WTC11 (cell line): ENCODE results near the gene P2RX3. TPM values are rescaled to one million over a fixed set of nuclear protein-coding genes. Genes with fewer than 3 reads are reported as not detected.

Source experiments
- ATAC-seq: fragments of 200-7000 bp; cut with Tn5 transposase; 2 replicates; pipeline ENCODE4 v1.10.0; 2021; ENCODE audit warnings: mild to moderate bottlenecking, moderate library complexity
- CTCF ChIA-PET: fragments of 300-600 bp; sonication (Branson Sonifier 250); formaldehyde crosslinking; loops from one replicate; lab custom pipeline; 2021; ENCODE audit warnings: antibody characterized with exemption; lab: Charles Lee
- POLR2A ChIA-PET: fragments of 350-600 bp; sonication (Branson Sonifier 250); formaldehyde crosslinking; loops from one replicate; lab custom pipeline; 2021; ENCODE audit warnings: antibody characterized with exemption; lab: Charles Lee
- DNase-seq: peaks from one replicate; pipeline ENCODE4 v3.0.0; 2021; ENCODE audit warnings: low spot score
- H3K27ac Mint-ChIP-seq: 2 replicates; pipeline ENCODE4 v1.8.0; 2021; ENCODE audit warnings: mixed read lengths
- H3K27me3 Mint-ChIP-seq: 2 replicates; pipeline ENCODE4 v1.8.0; 2021; ENCODE audit warnings: low read depth, mild to moderate bottlenecking, moderate library complexity, mixed read lengths
- H3K36me3 Mint-ChIP-seq: 2 replicates; pipeline ENCODE4 v1.8.0; 2021; ENCODE audit warnings: mixed read lengths
- H3K4me1 Mint-ChIP-seq: 2 replicates; pipeline ENCODE4 v1.8.0; 2022; ENCODE audit warnings: mixed read lengths
- H3K4me3 Mint-ChIP-seq: 2 replicates; pipeline ENCODE4 v1.8.0; 2021; ENCODE audit warnings: mild to moderate bottlenecking, moderate library complexity, mixed read lengths
- H3K9me3 Mint-ChIP-seq: 2 replicates; pipeline ENCODE4 v1.8.0; 2021; ENCODE audit warnings: mixed read lengths
- ELF4 ChIP-seq: sonication (generic); formaldehyde crosslinking; IDR thresholded peaks from 2 replicates; pipeline ENCODE4 v1.8.1; 2022; ENCODE audit warnings: low read depth, mild to moderate bottlenecking, moderate library complexity, missing genetic modification reagents
- EMX1 ChIP-seq: fragments of 250-450 bp; sonication (Bioruptor Pico); IDR thresholded peaks from 2 replicates; pipeline ENCODE4 v1.8.0; 2021; ENCODE audit warnings: mild to moderate bottlenecking
- ETV6 ChIP-seq: sonication (generic); formaldehyde crosslinking; IDR thresholded peaks from 2 replicates; pipeline ENCODE4 v1.8.1; 2022; ENCODE audit warnings: mild to moderate bottlenecking, missing genetic modification reagents
- FOXK1 ChIP-seq: sonication (generic); formaldehyde crosslinking; IDR thresholded peaks from 2 replicates; pipeline ENCODE4 v1.8.0; 2022; ENCODE audit warnings: mild to moderate bottlenecking, moderate library complexity, missing genetic modification reagents
- GABPB1 ChIP-seq: sonication (generic); formaldehyde crosslinking; IDR thresholded peaks from 2 replicates; pipeline ENCODE4 v1.8.1; 2023; ENCODE audit warnings: mild to moderate bottlenecking, missing genetic modification reagents
- IRF2 ChIP-seq: sonication (generic); formaldehyde crosslinking; IDR thresholded peaks from 2 replicates; pipeline ENCODE4 v1.8.0; 2022; ENCODE audit warnings: low read depth, missing genetic modification reagents, borderline replicate concordance
- NR2C2 ChIP-seq: sonication (generic); formaldehyde crosslinking; IDR thresholded peaks from 2 replicates; pipeline ENCODE4 v1.8.0; 2022; ENCODE audit warnings: mild to moderate bottlenecking, missing genetic modification reagents
- OVOL2 ChIP-seq: fragments of 250-450 bp; sonication (Bioruptor Pico); IDR thresholded peaks from 2 replicates; pipeline ENCODE4 v1.9.0; 2021; ENCODE audit warnings: mild to moderate bottlenecking, borderline replicate concordance
- SOX15 ChIP-seq: fragments of 250-450 bp; sonication (Bioruptor Pico); IDR thresholded peaks from 2 replicates; pipeline ENCODE4 v1.9.0; 2021; ENCODE audit warnings: mild to moderate bottlenecking
- SP1 ChIP-seq: sonication (generic); formaldehyde crosslinking; conservative IDR thresholded peaks from 2 replicates; pipeline ENCODE4 v1.8.1; 2022; ENCODE audit warnings: missing genetic modification reagents
- TEAD1 ChIP-seq: sonication (generic); formaldehyde crosslinking; IDR thresholded peaks from 2 replicates; pipeline ENCODE4 v1.8.0; 2022; ENCODE audit warnings: mild to moderate bottlenecking, missing genetic modification reagents
- ZNF219 ChIP-seq: sonication (generic); formaldehyde crosslinking; IDR thresholded peaks from 2 replicates; pipeline ENCODE4 v1.8.0; 2023; ENCODE audit warnings: missing genetic modification reagents, mild to moderate bottlenecking, borderline replicate concordance
- ZNF396 ChIP-seq: fragments of 250-450 bp; sonication (Bioruptor Pico); IDR thresholded peaks from 2 replicates; pipeline ENCODE4 v1.8.0; 2021; ENCODE audit warnings: mild to moderate bottlenecking, moderate library complexity, borderline replicate concordance
- total RNA-seq: library from RNA; stranded (reverse); gene quantifications from 3 replicates; pipeline ENCODE4 v1.2.3, GENCODE V29; 2021
- TF ChIP-seq, protein P1 (sequence below): sonication (generic); formaldehyde crosslinking; IDR thresholded peaks from 2 replicates; pipeline ENCODE4 v1.8.0; 2023; ENCODE audit warnings: missing genetic modification reagents, mild to moderate bottlenecking, borderline replicate concordance
- TF ChIP-seq, protein P2 (sequence below): sonication (generic); formaldehyde crosslinking; IDR thresholded peaks from 2 replicates; pipeline ENCODE4 v1.8.1; 2023; ENCODE audit warnings: mild to moderate bottlenecking, missing genetic modification reagents, moderate library complexity
- TF ChIP-seq, protein P3 (sequence below): sonication (generic); formaldehyde crosslinking; IDR thresholded peaks from 2 replicates; pipeline ENCODE4 v1.8.1; 2022; ENCODE audit warnings: low read depth, missing genetic modification reagents, borderline replicate concordance
- TF ChIP-seq, protein P4 (sequence below): sonication (generic); formaldehyde crosslinking; IDR thresholded peaks from 2 replicates; pipeline ENCODE4 v1.8.1; 2022; ENCODE audit warnings: mild to moderate bottlenecking, missing genetic modification reagents, moderate library complexity, borderline replicate concordance
- TF ChIP-seq, protein P5 (sequence below): sonication (generic); formaldehyde crosslinking; IDR thresholded peaks from 2 replicates; pipeline ENCODE4 v1.8.0; 2022; ENCODE audit warnings: mild to moderate bottlenecking, missing genetic modification reagents
- TF ChIP-seq, protein P6 (sequence below): sonication (generic); formaldehyde crosslinking; IDR thresholded peaks from 2 replicates; pipeline ENCODE4 v1.8.1; 2023; ENCODE audit warnings: mild to moderate bottlenecking, missing genetic modification reagents

Gene P2RX3
- total RNA-seq, 1 experiment from 2014 or later = 0.26 TPM

DNA sequence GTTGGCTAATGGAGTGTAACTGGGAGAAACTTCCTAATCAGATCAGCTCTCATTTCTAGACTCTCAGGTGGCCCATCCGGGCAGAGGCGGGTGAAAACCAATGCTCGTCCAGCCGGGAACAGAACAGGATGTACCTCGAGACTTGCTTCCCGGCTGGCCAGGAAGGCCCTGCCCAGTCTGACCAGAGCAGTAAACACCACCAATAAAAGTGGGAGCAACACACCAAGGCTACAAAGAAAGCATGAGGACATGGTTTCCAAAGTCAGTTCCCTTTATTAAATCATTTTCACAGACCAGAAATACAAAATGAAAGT lies 12.5 kb upstream of the P2RX3 start:
- CTCF ChIA-PET = interaction anchor here (0.9 to 3.7 kb wide), 10 partner anchors 10 to 319 kb away, joined by 3 to 20 read pairs (median 6); partner anchors contain the start of genes P2RX3 and SSRP1
- ATAC-seq (no peak), DNase-seq (no peak)
- H3K4me1 Mint-ChIP-seq = peaks cover 48% of the 10 kb centered on the region
- peaks cover 54% of the 10 kb centered on the region for H3K36me3 Mint-ChIP-seq
- no peaks in the 10 kb centered on the region for H3K27me3 Mint-ChIP-seq
- peak overlapping the region; percentile 85 for H3K4me3 Mint-ChIP-seq
- no peaks in the 10 kb centered on the region for H3K9me3 Mint-ChIP-seq
- TF ChIP-seq NR2C2 (no peak), OVOL2 (CRISPR knock-in tag) (no peak)
- TF ChIP-seq, protein P1, sequence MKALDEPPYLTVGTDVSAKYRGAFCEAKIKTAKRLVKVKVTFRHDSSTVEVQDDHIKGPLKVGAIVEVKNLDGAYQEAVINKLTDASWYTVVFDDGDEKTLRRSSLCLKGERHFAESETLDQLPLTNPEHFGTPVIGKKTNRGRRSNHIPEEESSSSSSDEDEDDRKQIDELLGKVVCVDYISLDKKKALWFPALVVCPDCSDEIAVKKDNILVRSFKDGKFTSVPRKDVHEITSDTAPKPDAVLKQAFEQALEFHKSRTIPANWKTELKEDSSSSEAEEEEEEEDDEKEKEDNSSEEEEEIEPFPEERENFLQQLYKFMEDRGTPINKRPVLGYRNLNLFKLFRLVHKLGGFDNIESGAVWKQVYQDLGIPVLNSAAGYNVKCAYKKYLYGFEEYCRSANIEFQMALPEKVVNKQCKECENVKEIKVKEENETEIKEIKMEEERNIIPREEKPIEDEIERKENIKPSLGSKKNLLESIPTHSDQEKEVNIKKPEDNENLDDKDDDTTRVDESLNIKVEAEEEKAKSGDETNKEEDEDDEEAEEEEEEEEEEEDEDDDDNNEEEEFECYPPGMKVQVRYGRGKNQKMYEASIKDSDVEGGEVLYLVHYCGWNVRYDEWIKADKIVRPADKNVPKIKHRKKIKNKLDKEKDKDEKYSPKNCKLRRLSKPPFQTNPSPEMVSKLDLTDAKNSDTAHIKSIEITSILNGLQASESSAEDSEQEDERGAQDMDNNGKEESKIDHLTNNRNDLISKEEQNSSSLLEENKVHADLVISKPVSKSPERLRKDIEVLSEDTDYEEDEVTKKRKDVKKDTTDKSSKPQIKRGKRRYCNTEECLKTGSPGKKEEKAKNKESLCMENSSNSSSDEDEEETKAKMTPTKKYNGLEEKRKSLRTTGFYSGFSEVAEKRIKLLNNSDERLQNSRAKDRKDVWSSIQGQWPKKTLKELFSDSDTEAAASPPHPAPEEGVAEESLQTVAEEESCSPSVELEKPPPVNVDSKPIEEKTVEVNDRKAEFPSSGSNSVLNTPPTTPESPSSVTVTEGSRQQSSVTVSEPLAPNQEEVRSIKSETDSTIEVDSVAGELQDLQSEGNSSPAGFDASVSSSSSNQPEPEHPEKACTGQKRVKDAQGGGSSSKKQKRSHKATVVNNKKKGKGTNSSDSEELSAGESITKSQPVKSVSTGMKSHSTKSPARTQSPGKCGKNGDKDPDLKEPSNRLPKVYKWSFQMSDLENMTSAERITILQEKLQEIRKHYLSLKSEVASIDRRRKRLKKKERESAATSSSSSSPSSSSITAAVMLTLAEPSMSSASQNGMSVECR (CRISPR knock-in tag) = no peak
- TF ChIP-seq, protein P2, sequence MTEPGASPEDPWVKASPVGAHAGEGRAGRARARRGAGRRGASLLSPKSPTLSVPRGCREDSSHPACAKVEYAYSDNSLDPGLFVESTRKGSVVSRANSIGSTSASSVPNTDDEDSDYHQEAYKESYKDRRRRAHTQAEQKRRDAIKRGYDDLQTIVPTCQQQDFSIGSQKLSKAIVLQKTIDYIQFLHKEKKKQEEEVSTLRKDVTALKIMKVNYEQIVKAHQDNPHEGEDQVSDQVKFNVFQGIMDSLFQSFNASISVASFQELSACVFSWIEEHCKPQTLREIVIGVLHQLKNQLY = no peak
- TF ChIP-seq, all 79 proteins: peak for 0
- H3K27ac Mint-ChIP-seq = peak overlapping the region; percentile 100
- POLR2A ChIA-PET = interaction anchor here (0.6 to 2.9 kb wide), 6 partner anchors 10 to 76 kb away, joined by 3 to 29 read pairs (median 10); partner anchors contain the start of gene SSRP1

DNA sequence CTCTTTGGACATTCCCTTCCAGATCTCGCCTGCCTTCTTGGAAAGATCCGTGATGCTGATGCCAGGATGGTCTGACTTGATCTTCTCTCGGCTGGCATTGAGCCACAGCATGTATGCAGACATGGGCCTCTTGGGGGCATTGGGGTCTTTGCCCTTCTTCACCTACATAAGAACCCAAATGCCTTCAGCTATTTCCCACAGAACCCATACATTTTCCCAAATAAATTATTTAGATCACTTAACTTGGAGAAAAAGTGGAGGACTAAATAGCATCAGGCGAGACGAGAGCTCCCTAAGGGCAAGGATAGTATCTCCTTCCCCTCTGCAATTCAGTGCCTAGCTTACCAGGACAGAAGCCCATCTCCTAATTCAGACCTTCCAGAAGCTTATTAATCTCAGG lies 10.4 kb upstream of the P2RX3 start:
- H3K4me3 Mint-ChIP-seq = no peak overlapping the region
- ChIA-PET CTCF (interaction anchor here (0.6 kb wide), 1 partner anchor 52 kb away, joined by 3 read pairs; no protein-coding TSS in a partner anchor), POLR2A (interaction anchor here (0.6 kb wide), 1 partner anchor 34 kb away, joined by 8 read pairs; no protein-coding TSS in a partner anchor)
- H3K36me3 Mint-ChIP-seq = peaks cover 68% of the 10 kb centered on the region
- H3K27ac Mint-ChIP-seq = peak overlapping the region; percentile 32; the same call in 1 of the 2 replicates
- TF ChIP-seq, protein P3, sequence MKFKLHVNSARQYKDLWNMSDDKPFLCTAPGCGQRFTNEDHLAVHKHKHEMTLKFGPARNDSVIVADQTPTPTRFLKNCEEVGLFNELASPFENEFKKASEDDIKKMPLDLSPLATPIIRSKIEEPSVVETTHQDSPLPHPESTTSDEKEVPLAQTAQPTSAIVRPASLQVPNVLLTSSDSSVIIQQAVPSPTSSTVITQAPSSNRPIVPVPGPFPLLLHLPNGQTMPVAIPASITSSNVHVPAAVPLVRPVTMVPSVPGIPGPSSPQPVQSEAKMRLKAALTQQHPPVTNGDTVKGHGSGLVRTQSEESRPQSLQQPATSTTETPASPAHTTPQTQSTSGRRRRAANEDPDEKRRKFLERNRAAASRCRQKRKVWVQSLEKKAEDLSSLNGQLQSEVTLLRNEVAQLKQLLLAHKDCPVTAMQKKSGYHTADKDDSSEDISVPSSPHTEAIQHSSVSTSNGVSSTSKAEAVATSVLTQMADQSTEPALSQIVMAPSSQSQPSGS (CRISPR knock-in tag) = no peak
- TF ChIP-seq, protein P4, sequence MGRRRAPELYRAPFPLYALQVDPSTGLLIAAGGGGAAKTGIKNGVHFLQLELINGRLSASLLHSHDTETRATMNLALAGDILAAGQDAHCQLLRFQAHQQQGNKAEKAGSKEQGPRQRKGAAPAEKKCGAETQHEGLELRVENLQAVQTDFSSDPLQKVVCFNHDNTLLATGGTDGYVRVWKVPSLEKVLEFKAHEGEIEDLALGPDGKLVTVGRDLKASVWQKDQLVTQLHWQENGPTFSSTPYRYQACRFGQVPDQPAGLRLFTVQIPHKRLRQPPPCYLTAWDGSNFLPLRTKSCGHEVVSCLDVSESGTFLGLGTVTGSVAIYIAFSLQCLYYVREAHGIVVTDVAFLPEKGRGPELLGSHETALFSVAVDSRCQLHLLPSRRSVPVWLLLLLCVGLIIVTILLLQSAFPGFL (CRISPR knock-in tag) = no peak
- TF ChIP-seq ZNF219 (CRISPR knock-in tag) (no peak), EMX1 (CRISPR knock-in tag) (no peak), SP1 (CRISPR knock-in tag) (no peak), GABPB1 (CRISPR knock-in tag) (no peak), ELF4 (no peak), ZNF396 (CRISPR knock-in tag) (no peak), TEAD1 (CRISPR knock-in tag) (no peak), FOXK1 (no peak), OVOL2 (CRISPR knock-in tag) (no peak), SOX15 (CRISPR knock-in tag) (no peak), IRF2 (CRISPR knock-in tag) (no peak), ETV6 (CRISPR knock-in tag) (no peak)
- TF ChIP-seq, protein P5, sequence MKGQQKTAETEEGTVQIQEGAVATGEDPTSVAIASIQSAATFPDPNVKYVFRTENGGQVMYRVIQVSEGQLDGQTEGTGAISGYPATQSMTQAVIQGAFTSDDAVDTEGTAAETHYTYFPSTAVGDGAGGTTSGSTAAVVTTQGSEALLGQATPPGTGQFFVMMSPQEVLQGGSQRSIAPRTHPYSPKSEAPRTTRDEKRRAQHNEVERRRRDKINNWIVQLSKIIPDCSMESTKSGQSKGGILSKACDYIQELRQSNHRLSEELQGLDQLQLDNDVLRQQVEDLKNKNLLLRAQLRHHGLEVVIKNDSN (CRISPR knock-in tag) = no peak
- TF ChIP-seq, protein P6, sequence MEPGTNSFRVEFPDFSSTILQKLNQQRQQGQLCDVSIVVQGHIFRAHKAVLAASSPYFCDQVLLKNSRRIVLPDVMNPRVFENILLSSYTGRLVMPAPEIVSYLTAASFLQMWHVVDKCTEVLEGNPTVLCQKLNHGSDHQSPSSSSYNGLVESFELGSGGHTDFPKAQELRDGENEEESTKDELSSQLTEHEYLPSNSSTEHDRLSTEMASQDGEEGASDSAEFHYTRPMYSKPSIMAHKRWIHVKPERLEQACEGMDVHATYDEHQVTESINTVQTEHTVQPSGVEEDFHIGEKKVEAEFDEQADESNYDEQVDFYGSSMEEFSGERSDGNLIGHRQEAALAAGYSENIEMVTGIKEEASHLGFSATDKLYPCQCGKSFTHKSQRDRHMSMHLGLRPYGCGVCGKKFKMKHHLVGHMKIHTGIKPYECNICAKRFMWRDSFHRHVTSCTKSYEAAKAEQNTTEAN (CRISPR knock-in tag) = no peak
- peaks cover 28% of the 10 kb centered on the region for H3K4me1 Mint-ChIP-seq
- DNase-seq = no peak
- ATAC-seq = no peak
- H3K27me3 Mint-ChIP-seq = no peaks in the 10 kb centered on the region
- no peaks in the 10 kb centered on the region for H3K9me3 Mint-ChIP-seq
